IPS DF 4.7 (cell line): ENCODE data around the gene UBE2V1.

Experiments used
- DNase-seq: peaks from one replicate; pipeline ENCODE4 v3.0.0-alpha.2; 2013; ENCODE audit warnings: low spot score; ENCODE audit errors: extremely low read depth

Gene UBE2V1

GRCh38 chr20:50044353-50044960 is 68.5 kb downstream of the UBE2V1 start:
- DNase-seq: no peak

GRCh38 chr20:50043573-50044352 is 69.2 kb downstream of the UBE2V1 start:
- no peak for DNase-seq

GRCh38 chr20:50042370-50043313 is 70.3 kb downstream of the UBE2V1 start:
- no peak for DNase-seq

GRCh38 chr20:50041246-50041873 is 71.6 kb downstream of the UBE2V1 start:
- DNase-seq: no peak

GRCh38 chr20:50040432-50041245 is 72.3 kb downstream of the UBE2V1 start:
- DNase-seq: no peak

GRCh38 chr20:50039706-50040431 is 73.1 kb downstream of the UBE2V1 start:
- DNase-seq: no peak

- no peak for DNase-seq
Measured at GRCh38 chr20:50038574-50038991, 74.4 kb downstream of the UBE2V1 start.

GRCh38 chr20:50038169-50038568 is 74.8 kb downstream of the UBE2V1 start:
- no peak for DNase-seq

- no peak for DNase-seq
Measured at GRCh38 chr20:50037575-50037974, 75.4 kb downstream of the UBE2V1 start.

- DNase-seq: no peak
Measured at GRCh38 chr20:50037123-50037522, 75.8 kb downstream of the UBE2V1 start.

- no peak for DNase-seq
Measured at GRCh38 chr20:50036703-50037102, 76.2 kb downstream of the UBE2V1 start.

- DNase-seq: no peak
Measured at GRCh38 chr20:50034567-50035180, 78.3 kb downstream of the UBE2V1 start.

- no peak for DNase-seq
Measured at GRCh38 chr20:50032955-50033666, 79.8 kb downstream of the UBE2V1 start.
